Effector CD8-positive, alpha-beta T cell (primary cell): Measurements from ENCODE around the gene ZCCHC12.

ENCODE experiments used
- DNase-seq: peaks from one replicate; lab custom pipeline; 2025; lab: John Stamatoyannopoulos, UW

ZCCHC12 gene

GRCh38 chrX:118867251-118867650 lies 43.6 kb downstream of the ZCCHC12 start:
- no peak for DNase-seq

GRCh38 chrX:118872102-118872566 lies 48.5 kb downstream of the ZCCHC12 start:
- no peak for DNase-seq
